SK-N-SH treated with all-trans-retinoic acid at 6 μM for 48 hours (cell line): Measurements from ENCODE around the gene DIP2C.

ENCODE experiments used
- ARNTL ChIP-seq: fragments of 450-650 bp; formaldehyde crosslinking; IDR thresholded peaks from 2 replicates; pipeline ENCODE4 v1.5.0; 2020; ENCODE audit warnings: low read depth, mild to moderate bottlenecking, moderate library complexity, borderline replicate concordance
- CREB5 ChIP-seq: fragments of 250-450 bp; sonication (Bioruptor Pico); IDR thresholded peaks from 2 replicates; pipeline ENCODE4 v1.5.1; 2020; ENCODE audit warnings: low read depth, mild to moderate bottlenecking, moderate library complexity
- CSDC2 ChIP-seq: fragments of 250-450 bp; sonication (Bioruptor Pico); IDR thresholded peaks from 2 replicates; pipeline ENCODE4 v1.5.0; 2020; ENCODE audit warnings: mild to moderate bottlenecking, moderate library complexity

DNA sequence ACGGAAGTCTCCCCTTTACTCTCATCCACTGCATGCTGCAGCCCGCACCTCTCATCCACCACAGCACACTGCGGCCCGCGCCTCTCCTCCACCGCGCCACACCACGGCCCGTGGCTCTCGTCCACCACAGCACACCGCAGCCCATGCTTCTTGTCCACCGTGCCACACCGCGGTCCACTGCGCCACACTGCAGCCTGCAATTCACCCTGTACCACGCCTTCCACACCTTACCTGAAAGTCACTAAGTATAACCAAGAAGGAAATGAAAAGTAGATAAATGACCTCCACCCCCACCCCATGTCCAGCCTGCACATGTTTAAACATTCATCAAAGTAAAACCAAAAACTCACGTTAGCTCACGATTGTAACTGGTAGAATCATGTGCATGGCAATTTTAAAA, 176.1 kb downstream of the DIP2C start:
- TF ChIP-seq CSDC2 (CRISPR knock-in tag) (no peak), CREB5 (CRISPR knock-in tag) (no peak), ARNTL (no peak)
